Left lung (tissue), 10 donors: ENCODE results near the gene NOL9. TPM values are rescaled to one million over a fixed set of nuclear protein-coding genes. Genes with fewer than 3 reads are reported as not detected.

Experiments used
- ATAC-seq: fragments of 200-7000 bp; cut with Tn5 transposase; one replicate; pipeline ENCODE4 v1.9.1; 2020; ENCODE audit warnings: moderate library complexity
- DNase-seq, 4 donors: peaks; one replicate each; pipeline ENCODE4 v3.0.0-alpha.2; 2013 to 2020
- H3K27ac ChIP-seq, 2 donors: fragments of 200-600 bp; sonication (generic) in 1 of 2; one replicate each; pipeline versions ENCODE4 v1.5.0 to v1.8.0; 2020 to 2021
- H3K27me3 ChIP-seq, 2 donors: fragments of 200-600 bp; sonication (generic) in 1 of 2; one replicate each; pipeline versions ENCODE4 v1.5.0 to v1.8.0; 2020 to 2021
- H3K36me3 ChIP-seq, 2 donors: fragments of 200-600 bp; sonication (generic) in 1 of 2; one replicate each; pipeline versions ENCODE4 v1.5.0 to v1.8.0; 2020 to 2021
- H3K4me1 ChIP-seq, 2 donors: fragments of 200-600 bp; one replicate each; pipeline ENCODE4 v1.8.0; 2021
- H3K4me3 ChIP-seq, 2 donors: fragments of 200-600 bp; sonication (generic) in 1 of 2; one replicate each; pipeline versions ENCODE4 v1.5.0 to v1.8.0; 2020 to 2021; ENCODE audit warnings: mild to moderate bottlenecking in 1 of 2
- H3K9me3 ChIP-seq, 2 donors: fragments of 200-600 bp; sonication (generic) in 1 of 2; one replicate each; pipeline versions ENCODE4 v1.5.0 to v1.8.0; 2020 to 2021
- CTCF ChIP-seq, 2 donors: fragments of 200-600 bp; sonication (generic) in 1 of 2; IDR thresholded peaks; one replicate each; pipeline versions ENCODE4 v1.5.0 to v1.8.0; 2021; ENCODE audit warnings: antibody characterized with exemption in 2 of 2
- intact Hi-C, 2 donors: fragments of 100-400 bp; cut with DNase I; formaldehyde crosslinking; loops; one replicate each; pipeline versions ENCODE4 v1.11.2 to v1.14.2; 2022
- polyA plus RNA-seq, 6 donors: library from polyadenylated mRNA; unstranded; fragments of 120-200 nt; gene quantifications; one replicate each; pipeline ENCODE4 v1.2.1, GENCODE V29; 2013; ENCODE audit not compliant: insufficient read length in 6 of 6
- total RNA-seq, 2 donors: library from RNA; stranded (reverse); fragmentation: NEBNext Ultra II Directional; extraction: Animal tissue kit (Norgen Biotek cat#: 25700); gene quantifications; one replicate each; pipeline ENCODE4 v1.2.1, GENCODE V29; 2021
- donor health status: DM: no; HTN: yes; CAD: no.
- donor health status: DM: no; HTN: no; CAD: no.

NOL9 gene
- total and polyA plus RNA-seq, 8 donors, result 19.1 to 30.8 (median 24.8) TPM

GRCh38 chr1:6501279-6501813 lies 53.0 kb downstream of the NOL9 start:
- Histone ChIP-seq H3K27me3 (peaks cover 0 to 38% of the 10 kb centered on the region in 2 donors), H3K27ac (no peak overlapping the region), H3K4me1 (peaks cover 0 to 19% of the 10 kb centered on the region in 2 donors), H3K9me3 (no peaks in the 10 kb centered on the region), H3K4me3 (no peak overlapping the region), H3K36me3 (no peaks in the 10 kb centered on the region)
- ATAC-seq (no peak), DNase-seq (no peak)
- no peak for TF ChIP-seq CTCF (IDR thresholded peaks at IDR 0.05)
- intact Hi-C loops, result no loop called here

GRCh38 chr1:6500544-6501278 lies 53.6 kb downstream of the NOL9 start:
- intact Hi-C loops, result no loop called here
- Histone ChIP-seq H3K36me3 (no peaks in the 10 kb centered on the region), H3K27ac (no peak overlapping the region), H3K4me1 (peaks cover 0 to 19% of the 10 kb centered on the region in 2 donors), H3K9me3 (no peaks in the 10 kb centered on the region), H3K4me3 (no peak overlapping the region), H3K27me3 (peaks cover 0 to 38% of the 10 kb centered on the region in 2 donors)
- DNase-seq (no peak), ATAC-seq (no peak)
- no peak for TF ChIP-seq CTCF (IDR thresholded peaks at IDR 0.05)

GRCh38 chr1:6499296-6499695 lies 55.0 kb downstream of the NOL9 start:
- no peak overlapping the region for H3K27ac ChIP-seq
- no peaks in the 10 kb centered on the region for H3K9me3 ChIP-seq
- no peak overlapping the region for H3K4me3 ChIP-seq
- H3K4me1 ChIP-seq, result peaks cover 0 to 19% of the 10 kb centered on the region in 2 donors
- H3K27me3 ChIP-seq, result peaks cover 0 to 44% of the 10 kb centered on the region in 2 donors
- no peak for DNase-seq
- intact Hi-C loops, result no loop called here
- H3K36me3 ChIP-seq, result no peaks in the 10 kb centered on the region
- no peak for TF ChIP-seq CTCF (IDR thresholded peaks at IDR 0.05)
- ATAC-seq, result no peak

GRCh38 chr1:6498576-6499111 lies 55.7 kb downstream of the NOL9 start:
- ATAC-seq, result no peak
- H3K9me3 ChIP-seq, result no peaks in the 10 kb centered on the region

More at GRCh38 chr1:6498576-6499111, 55.7 kb downstream of the NOL9 start:
- Histone ChIP-seq H3K36me3 (no peaks in the 10 kb centered on the region), H3K27ac (no peak overlapping the region), H3K27me3 (peaks cover 0 to 44% of the 10 kb centered on the region in 2 donors), H3K4me1 (peaks cover 0 to 19% of the 10 kb centered on the region in 2 donors), H3K4me3 (no peak overlapping the region)
- intact Hi-C loops, result no loop called here
- TF ChIP-seq CTCF (IDR thresholded peaks at IDR 0.05), result no peak
- peak in 1 of 4 donors; percentile 62 for DNase-seq
